Glomerular visceral epithelial cell (primary cell): ENCODE data around the gene FLII.

Experiments
- DNase-seq: peaks from one replicate; pipeline ENCODE4 v3.0.0-alpha.2; 2016; ENCODE audit errors: extremely low spot score

FLII gene

DNA sequence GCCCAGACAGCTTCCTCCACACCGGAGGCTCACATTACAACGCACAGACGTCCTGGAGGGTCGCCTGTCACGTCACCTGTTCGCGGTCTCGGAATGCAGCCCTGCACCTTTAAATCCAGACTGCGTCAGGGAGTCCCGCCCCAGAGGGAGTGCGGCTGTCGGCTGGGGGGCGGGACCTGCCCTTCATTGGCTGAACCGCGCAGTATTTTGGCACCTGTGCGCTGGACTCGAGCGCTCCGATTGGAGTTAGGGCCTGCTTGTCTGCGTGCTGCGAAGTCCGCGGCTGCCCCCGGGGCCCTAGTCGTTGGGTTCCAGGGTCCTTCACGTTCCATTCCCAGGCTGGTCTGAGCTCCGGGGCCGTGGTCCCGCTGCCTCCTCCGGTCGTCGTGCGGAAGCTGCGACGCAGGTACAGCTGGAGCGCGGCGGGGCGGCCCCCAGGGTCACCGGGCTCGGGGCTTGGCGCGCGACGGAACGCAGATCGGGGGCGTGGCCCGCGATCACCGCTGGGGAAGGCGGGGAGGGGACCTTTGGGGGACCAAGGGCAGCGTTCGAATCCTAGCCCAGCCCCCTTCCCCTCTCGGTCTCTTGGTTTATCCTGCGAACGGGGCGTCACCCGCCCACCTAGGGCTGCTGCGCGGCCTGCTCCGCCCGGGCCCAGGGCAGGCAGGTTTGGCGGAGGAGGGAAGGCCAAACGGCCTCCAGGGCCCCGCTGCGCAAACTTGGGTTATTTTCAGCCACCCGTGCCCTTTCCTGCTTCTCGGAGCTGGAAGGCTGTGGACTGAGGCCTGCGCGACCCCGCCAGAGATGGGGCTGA, 2.0 kb upstream of the FLII start, which contains the start of gene MIEF2:
Gene MIEF2 (plus strand): TSS at position 331 of the 814 bp plus-strand sequence. CDS start 2,059 bp downstream, outside the sequence.
- DNase-seq, result peak; percentile 95

DNA sequence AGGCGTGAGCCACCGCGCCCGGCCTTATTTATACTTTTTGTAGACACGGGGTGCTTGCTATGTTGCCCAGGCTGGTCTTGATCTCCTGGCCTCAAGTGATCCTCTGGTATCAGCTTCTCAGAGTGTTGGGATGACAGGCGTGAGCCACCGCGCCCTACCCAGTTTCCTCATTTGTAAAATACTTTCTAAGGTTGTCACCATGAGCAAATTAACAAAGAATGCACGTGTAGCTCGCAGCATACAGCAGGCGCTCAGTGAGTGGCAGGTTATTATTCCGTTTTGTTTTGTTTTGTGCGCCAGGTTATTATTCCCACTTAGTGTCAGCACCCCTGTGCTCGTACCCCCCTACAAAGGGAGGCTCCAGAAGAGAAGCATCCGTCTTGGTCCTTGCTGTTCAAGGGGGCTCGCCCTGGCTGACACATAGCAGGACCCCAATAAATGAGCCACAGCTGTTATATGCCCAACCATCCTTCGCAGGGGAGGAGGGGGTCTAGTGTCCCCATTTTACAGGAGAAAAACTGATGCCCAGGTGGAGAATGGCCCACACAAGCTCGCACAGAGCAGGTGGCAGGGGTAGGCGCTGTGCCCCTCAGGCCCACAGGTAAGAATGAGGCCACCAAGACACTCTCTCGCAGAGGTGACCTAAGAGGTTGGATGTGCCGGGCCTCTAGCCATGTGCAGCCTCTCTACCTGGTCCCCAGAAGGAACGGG, 1.2 kb upstream of the FLII start:
- peak; percentile 60 for DNase-seq

DNA sequence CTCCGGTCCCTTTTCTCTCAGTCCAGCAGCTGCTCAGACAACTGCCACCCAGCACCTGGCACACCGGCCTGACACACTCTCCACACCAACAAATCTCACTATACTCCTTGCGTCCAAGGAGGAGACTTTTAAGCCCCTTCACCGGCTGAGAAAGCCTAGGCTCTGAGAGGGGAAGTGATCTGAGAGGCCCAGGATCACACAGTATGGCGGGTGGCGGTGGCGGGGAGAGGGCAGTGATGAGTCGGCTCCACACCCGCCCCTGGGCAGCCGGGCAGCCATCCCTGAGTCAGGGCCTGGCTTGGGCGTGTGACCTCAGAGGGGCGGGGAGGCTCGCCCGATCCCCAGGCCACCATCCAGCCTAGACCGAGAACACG, 569 bp downstream of the FLII start:
- peak; percentile 82 for DNase-seq

- peak; percentile 70 for DNase-seq
Observed at GRCh38 chr17:18257268-18257981, 1.1 kb downstream of the FLII start.

DNA sequence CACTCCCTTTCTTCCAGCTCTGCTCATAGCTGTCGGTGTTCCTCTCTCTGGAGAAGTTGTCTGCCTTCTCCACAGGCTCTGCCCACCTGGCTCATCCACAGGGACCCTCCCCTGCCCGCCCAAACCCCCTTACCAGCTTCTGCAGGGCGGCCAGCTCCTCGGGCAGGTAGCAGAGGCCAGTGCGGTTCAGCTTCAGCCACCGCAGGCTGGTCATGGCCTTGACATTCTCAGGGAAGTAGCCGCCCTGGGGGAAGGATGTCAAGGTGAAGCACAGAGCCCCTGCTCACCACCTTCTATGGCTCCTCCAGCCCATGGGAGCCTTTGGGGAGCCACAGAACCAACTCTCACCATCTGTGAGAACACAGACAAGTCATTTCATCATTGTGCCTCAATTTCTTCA, 1.8 kb downstream of the FLII start:
- no peak for DNase-seq

DNA sequence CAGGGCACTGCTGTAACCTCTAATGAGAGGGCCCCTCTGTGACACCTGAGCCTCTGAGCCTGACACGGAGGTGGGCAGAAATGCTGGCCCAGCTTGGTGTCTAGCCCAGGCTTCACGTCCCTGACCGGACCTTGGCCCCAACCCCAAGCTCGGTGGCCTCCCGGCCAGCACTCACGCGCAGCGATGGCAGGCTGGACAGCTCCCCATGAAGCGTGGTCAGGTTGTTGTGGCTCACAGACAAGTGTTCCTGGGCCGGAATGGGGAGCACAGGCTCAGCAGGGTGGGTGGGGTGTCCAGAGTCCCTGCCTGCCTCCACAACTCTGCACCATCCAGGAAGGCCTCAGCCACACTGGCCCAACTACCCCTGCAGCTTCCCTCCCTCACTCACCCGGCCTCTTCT, 2.2 kb downstream of the FLII start:
- no peak for DNase-seq

- DNase-seq, result no peak
Observed at GRCh38 chr17:18254888-18255649, 3.5 kb downstream of the FLII start.

DNA sequence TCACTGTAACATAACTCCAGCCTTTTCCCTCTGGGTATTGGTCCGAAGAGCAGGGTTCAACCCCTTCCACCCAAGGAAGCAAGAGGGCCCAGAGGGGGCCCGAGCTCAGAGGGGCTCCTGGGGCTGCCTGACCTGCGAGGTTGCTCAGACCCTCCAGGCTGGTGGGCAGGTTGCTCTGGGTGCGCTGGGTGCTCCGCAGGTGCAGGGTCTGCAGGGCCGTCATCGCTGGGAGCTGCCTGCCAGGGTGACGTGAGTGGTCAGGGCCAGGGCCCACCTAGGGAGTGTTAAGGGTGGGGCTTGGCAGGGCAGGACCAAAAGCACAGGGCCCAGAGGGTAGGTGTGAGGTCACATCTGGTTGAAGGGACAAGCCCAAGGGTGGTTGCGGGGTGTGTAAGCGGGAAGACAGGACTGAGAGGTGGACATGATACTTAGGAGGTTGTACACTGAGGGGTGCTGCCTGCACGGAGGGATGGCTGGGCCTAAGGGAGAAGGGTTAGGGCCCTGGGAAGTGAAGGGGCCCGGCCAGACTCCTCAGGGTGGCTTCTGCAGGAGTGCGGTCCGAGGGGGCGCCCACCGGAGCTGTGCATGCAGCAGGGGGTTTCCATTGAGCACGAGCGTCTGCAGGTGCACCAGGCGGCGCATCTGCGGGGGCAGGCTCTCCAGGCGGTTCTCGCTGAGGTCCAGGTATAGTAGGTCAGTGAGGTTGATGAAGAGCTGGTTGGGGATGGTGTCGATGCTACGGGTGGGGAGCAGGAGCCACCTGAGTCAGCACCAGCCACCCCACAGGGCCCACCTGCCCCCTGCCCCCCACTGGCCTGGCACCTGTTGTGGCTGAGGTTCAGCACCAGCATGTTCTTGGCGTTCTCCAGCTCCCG, 4.4 kb downstream of the FLII start:
- DNase-seq, result no peak

GRCh38 chr17:18253187-18253884, 5.2 kb downstream of the FLII start:
- no peak for DNase-seq

DNA sequence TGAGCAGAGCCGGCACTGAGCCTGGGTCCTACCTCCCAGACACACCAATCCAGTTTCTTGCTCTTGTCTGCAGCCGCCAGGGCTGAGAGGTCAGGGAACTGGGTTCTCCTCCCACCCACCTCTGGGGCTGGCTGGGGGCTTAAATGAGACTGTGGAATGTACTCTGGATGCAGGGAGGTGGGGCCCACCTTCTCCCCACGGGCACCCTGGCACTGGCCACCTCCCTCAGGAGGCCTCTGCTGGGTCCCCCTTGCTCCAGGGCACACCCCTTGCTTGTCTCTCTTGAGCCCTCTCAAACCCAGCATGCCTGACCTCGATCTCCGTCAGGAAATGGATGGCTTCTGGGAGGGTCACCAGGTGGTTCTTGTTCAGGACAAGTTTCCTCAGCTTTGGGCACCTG, 6.4 kb downstream of the FLII start:
- no peak for DNase-seq

GRCh38 chr17:18251204-18251603, 7.3 kb downstream of the FLII start:
- DNase-seq, result no peak

- no peak for DNase-seq
Observed at GRCh38 chr17:18250708-18251107, 7.8 kb downstream of the FLII start.

DNA sequence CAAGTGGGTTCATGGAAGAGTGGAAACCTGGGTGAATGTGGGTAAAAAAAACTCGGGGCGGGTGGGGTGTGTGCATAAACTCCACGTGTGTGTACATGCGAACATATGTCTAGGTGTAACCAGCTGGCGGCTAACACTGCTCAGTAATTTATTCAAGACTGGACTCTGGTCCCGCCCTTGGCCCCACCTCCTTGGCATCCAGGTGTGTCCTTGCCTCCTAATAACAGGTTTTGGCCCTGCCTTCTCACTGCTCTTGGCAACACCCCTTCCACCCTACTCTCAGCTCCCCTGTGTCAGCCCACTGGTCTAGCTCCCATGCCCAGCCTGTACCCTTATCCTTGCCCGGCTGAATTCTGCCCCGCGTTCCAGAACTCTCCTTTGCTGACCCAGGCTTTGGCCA, 8.3 kb downstream of the FLII start:
- DNase-seq, result no peak

DNA sequence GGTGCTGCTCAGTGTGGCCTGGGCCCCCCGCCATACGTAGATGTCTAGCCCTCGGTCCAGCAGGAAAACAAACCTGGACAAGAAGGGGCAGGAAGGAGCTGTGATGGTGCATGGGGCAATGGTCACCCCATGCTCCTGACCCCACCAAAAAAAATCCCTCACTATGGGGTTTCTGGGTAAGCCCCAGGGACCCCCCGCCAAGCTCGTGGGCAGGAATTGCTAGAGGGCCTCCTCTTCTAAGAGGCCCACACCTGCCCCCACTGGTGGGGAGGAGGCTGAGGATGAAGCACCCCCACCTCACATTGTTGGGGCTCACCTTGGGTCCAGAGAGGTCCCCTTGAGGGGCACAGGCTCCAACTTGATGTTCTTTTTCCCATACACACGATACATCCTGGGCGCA, 9.7 kb downstream of the FLII start:
- DNase-seq, result no peak

- DNase-seq, result peak; percentile 72
Observed at GRCh38 chr17:18248300-18248731, 10.2 kb downstream of the FLII start.

DNA sequence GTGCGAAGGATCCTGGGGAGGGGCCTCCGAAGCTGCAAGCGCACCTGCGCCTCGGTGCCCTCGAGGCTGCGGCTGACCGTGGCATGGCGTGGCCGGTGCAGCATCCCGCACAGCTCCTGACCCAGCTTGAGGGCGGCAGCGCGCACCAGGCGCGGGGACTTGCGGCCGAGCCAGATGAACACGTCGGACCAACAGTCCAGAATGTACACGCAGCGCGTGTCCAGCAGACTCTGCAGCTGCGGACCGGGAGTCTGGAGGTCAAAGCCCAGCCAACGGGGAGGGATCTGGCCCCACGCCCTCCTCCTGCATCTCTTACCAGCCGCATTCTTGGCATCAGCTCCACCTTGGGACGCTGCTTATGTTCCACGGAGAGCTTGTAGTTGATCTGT, 10.9 kb downstream of the FLII start:
- no peak for DNase-seq

DNA sequence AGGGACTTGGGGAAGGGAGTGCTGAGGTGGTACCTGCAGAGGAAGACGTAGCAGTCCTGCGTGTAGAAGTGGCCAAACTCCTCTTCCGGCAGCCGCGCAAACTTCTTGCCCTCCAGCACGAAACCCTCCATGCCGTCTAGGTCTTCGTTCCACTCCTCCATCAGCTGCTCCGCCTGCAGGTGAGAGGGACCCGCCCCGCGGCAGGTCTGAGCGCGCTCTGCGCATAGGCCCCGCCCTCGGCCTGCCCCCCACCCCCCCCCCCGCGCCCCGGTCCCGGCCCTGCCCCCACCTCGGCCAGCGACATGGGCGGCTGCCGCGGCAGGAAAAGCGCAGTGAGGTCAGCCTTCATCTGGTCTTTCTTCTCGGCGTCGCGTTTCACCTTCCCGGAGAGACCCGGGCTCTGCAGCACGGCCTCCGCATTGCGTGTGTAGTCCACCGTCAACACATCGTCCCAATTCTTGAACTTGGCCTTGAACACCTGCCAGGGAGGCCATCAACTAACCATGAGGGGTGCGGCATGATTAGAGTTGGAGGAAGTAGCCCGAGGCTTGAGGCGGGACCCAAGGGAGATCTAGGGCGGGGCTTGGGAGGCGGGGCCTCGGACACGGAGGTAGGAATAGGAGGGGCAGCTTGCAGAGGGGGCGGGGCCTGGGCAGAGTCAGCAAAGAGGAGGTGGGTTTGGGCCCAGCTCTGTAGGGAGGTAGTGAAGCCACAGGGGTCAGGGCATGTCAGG, 11.5 kb downstream of the FLII start:
- peak; percentile 24 for DNase-seq

DNA sequence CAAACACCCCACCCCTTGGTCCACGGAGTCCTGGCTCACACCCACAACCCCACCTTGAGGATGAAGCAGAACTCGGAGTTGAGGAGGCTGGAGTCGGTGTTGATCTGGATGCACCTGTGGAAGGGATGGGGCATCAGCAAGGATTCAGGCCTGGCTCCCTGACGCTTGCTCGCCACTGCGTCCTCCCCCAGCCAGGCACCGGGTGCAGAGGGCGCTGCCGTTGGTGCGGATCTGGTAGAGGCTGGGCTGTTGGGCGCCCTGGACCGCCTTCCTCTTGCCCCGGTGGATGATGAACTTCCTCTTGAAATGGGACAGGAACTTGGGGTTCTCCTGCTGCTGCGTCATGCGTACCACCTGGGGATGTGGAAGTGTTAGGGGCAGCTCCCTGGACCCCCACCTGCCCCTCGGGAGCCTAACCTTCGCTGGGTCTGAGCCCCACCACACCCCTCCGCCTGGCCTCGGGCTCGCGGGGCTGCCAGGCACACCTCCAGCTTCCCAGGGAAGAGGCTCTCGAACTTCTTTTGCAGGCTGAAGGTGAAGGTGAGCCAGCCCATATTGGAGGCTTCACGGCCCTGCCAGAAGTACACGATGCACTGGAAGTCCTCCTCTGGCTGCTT, 12.3 kb downstream of the FLII start:
- DNase-seq, result no peak
